ENCODE data around the gene SLC7A6. TPM values are rescaled to one million over a fixed set of nuclear protein-coding genes. Genes with fewer than 3 reads are reported as not detected.

SLC7A6 gene
- total and polyA plus RNA-seq, 2 of the 13 experiments (the other 11 are each of a cell fraction or from before 2014, with no cell fraction given): 35.8 to 70.8 TPM

- TF ChIP-seq UBTF (CRISPR knock-in tag; IDR thresholded peaks at IDR 0.05) (peak; percentile 72), TARDBP (CRISPR knock-in tag; IDR thresholded peaks at IDR 0.05) (peak; percentile 17; the same call in 1 of the 2 replicates), ZBTB26 (CRISPR knock-in tag; IDR thresholded peaks at IDR 0.05; ENCODE audit: borderline replicate concordance) (0 out of 2 replicates have a peak, but pooled peaks have one; percentile 21), SRF (IDR thresholded peaks at IDR 0.05; ENCODE audit: low read depth, low read length) (no peak), ZBTB38 (CRISPR knock-in tag; IDR thresholded peaks at IDR 0.05) (peak; percentile 11; the same call in 1 of the 2 replicates), TEAD3 (CRISPR knock-in tag; optimal IDR thresholded peaks at IDR 0.05; ENCODE audit: borderline replicate concordance) (no peak), MZF1 (CRISPR knock-in tag; IDR thresholded peaks at IDR 0.05; ENCODE audit: borderline replicate concordance) (no peak), ZNF770 (CRISPR knock-in tag; IDR thresholded peaks at IDR 0.05) (no peak), ZNF776 (CRISPR knock-in tag; IDR thresholded peaks at IDR 0.05) (no peak), POGZ (CRISPR knock-in tag; IDR thresholded peaks at IDR 0.05) (no peak), ARNTL (CRISPR knock-in tag; IDR thresholded peaks at IDR 0.05) (peak; percentile 71; the same call in 1 of the 2 replicates), ZNF44 (CRISPR knock-in tag; IDR thresholded peaks at IDR 0.05) (no peak), U2AF2 (IDR thresholded peaks at IDR 0.05; ENCODE audit: low read depth, low read length) (no peak), IRF2 (CRISPR knock-in tag; IDR thresholded peaks at IDR 0.05) (no peak)
- TF ChIP-seq, protein P1, sequence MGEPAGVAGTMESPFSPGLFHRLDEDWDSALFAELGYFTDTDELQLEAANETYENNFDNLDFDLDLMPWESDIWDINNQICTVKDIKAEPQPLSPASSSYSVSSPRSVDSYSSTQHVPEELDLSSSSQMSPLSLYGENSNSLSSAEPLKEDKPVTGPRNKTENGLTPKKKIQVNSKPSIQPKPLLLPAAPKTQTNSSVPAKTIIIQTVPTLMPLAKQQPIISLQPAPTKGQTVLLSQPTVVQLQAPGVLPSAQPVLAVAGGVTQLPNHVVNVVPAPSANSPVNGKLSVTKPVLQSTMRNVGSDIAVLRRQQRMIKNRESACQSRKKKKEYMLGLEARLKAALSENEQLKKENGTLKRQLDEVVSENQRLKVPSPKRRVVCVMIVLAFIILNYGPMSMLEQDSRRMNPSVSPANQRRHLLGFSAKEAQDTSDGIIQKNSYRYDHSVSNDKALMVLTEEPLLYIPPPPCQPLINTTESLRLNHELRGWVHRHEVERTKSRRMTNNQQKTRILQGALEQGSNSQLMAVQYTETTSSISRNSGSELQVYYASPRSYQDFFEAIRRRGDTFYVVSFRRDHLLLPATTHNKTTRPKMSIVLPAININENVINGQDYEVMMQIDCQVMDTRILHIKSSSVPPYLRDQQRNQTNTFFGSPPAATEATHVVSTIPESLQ (CRISPR knock-in tag; conservative IDR thresholded peaks at IDR 0.05): no peak
- TF ChIP-seq, protein P2, sequence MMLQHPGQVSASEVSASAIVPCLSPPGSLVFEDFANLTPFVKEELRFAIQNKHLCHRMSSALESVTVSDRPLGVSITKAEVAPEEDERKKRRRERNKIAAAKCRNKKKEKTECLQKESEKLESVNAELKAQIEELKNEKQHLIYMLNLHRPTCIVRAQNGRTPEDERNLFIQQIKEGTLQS (CRISPR knock-in tag; IDR thresholded peaks at IDR 0.05): no peak; the same call in 1 of the 2 replicates
- TF ChIP-seq, protein P3, sequence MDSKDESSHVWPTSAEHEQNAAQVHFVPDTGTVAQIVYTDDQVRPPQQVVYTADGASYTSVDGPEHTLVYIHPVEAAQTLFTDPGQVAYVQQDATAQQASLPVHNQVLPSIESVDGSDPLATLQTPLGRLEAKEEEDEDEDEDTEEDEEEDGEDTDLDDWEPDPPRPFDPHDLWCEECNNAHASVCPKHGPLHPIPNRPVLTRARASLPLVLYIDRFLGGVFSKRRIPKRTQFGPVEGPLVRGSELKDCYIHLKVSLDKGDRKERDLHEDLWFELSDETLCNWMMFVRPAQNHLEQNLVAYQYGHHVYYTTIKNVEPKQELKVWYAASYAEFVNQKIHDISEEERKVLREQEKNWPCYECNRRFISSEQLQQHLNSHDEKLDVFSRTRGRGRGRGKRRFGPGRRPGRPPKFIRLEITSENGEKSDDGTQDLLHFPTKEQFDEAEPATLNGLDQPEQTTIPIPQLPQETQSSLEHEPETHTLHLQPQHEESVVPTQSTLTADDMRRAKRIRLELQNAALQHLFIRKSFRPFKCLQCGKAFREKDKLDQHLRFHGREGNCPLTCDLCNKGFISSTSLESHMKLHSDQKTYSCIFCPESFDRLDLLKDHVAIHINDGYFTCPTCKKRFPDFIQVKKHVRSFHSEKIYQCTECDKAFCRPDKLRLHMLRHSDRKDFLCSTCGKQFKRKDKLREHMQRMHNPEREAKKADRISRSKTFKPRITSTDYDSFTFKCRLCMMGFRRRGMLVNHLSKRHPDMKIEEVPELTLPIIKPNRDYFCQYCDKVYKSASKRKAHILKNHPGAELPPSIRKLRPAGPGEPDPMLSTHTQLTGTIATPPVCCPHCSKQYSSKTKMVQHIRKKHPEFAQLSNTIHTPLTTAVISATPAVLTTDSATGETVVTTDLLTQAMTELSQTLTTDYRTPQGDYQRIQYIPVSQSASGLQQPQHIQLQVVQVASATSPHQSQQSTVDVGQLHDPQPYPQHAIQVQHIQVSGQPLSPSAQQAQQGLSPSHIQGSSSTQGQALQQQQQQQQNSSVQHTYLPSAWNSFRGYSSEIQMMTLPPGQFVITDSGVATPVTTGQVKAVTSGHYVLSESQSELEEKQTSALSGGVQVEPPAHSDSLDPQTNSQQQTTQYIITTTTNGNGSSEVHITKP (CRISPR knock-in tag; IDR thresholded peaks at IDR 0.05; ENCODE audit: low read depth): 0 out of 2 replicates have a peak, but pooled peaks have one; percentile 23
Observed at GRCh38 chr16:68235108-68235886, 29.0 kb upstream of the SLC7A6 start (continued).
